Panc1 (cell line): ENCODE data around the gene IGFALS. TPM values are rescaled to one million over a fixed set of nuclear protein-coding genes. Genes with fewer than 3 reads are reported as not detected.
A peak's percentile ranks its signal among the peaks of the same experiment; 100 is the strongest.

ENCODE experiments used
- ATAC-seq: fragments of 200-7000 bp; cut with Tn5 transposase; 2 replicates; pipeline ENCODE4 v1.9.1; 2020; ENCODE audit warnings: mild to moderate bottlenecking, moderate library complexity
- BruUV-seq: library from RNA; stranded (reverse); fragments of 400-500 nt; replicated peaks from 2 replicates; lab custom pipeline; 2021; lab: Mats Ljungman, UMichigan
- CTCF ChIA-PET: fragments of 300-600 bp; sonication (Branson Sonifier 250); formaldehyde crosslinking; loops from one replicate; lab custom pipeline; 2022; ENCODE audit warnings: antibody characterized with exemption; lab: Charles Lee
- POLR2A ChIA-PET: fragments of 300-600 bp; sonication (Branson Sonifier 250); formaldehyde crosslinking; loops from one replicate; lab custom pipeline; 2022; ENCODE audit warnings: antibody characterized with exemption; lab: Charles Lee
- DNase-seq: peaks from one replicate; pipeline ENCODE4 v3.0.0-alpha.2; 2010; ENCODE audit warnings: low read depth, low spot score
- H3K27ac ChIP-seq: 2 replicates; pipeline ENCODE4 v1.5.1; 2011; ENCODE audit warnings: mild to moderate bottlenecking, low read length, inconsistent platforms
- H3K27me3 ChIP-seq: fragments of 200-500 bp; sonication (Bioruptor generic); 2 replicates; pipeline ENCODE4 v1.6.0; 2014; ENCODE audit warnings: low read length, inconsistent platforms; ENCODE audit not compliant: control insufficient read depth, insufficient read depth
- H3K36me3 ChIP-seq: fragments of 200-500 bp; sonication (Bioruptor generic); 2 replicates; pipeline ENCODE4 v1.5.1; 2014; ENCODE audit warnings: inconsistent platforms, mild to moderate bottlenecking, low read length, moderate library complexity; ENCODE audit not compliant: control insufficient read depth, insufficient read depth
- H3K4me1 ChIP-seq: 2 replicates; pipeline ENCODE4 v1.5.1; 2011; ENCODE audit warnings: inconsistent platforms, mild to moderate bottlenecking, low read length, moderate library complexity; ENCODE audit not compliant: control insufficient read depth, insufficient read depth
- H3K4me3 ChIP-seq, 2 experiments: 2 replicates each; pipeline ENCODE4 v1.5.1; 2011 to 2012; ENCODE audit warnings: low read depth in 2 of 2, low read length in 2 of 2, mild to moderate bottlenecking in 2 of 2, inconsistent platforms in 1 of 2, moderate library complexity in 1 of 2
- H3K9me3 ChIP-seq: fragments of 200-500 bp; sonication (Bioruptor generic); 2 replicates; pipeline ENCODE4 v1.5.1; 2014; ENCODE audit warnings: low read depth, mild to moderate bottlenecking, inconsistent platforms, low read length, moderate library complexity; ENCODE audit not compliant: control insufficient read depth, insufficient read depth
- CTCF ChIP-seq: fragments of 450-650 bp; IDR thresholded peaks from 2 replicates; pipeline ENCODE4 v1.5.1; 2017; ENCODE audit warnings: mild to moderate bottlenecking
- POLR2AphosphoS5 ChIP-seq: IDR thresholded peaks from 2 replicates; pipeline ENCODE4 v1.6.1; 2012; ENCODE audit warnings: mild to moderate bottlenecking, low read depth, low read length, moderate library complexity
- REST ChIP-seq, 2 experiments: IDR thresholded peaks; 2 replicates each; pipeline ENCODE4 v1.6.1; 2011 to 2012; ENCODE audit warnings: low read depth in 2 of 2, control low read depth in 1 of 2, low read length in 1 of 2, mild to moderate bottlenecking in 1 of 2, moderate library complexity in 1 of 2; ENCODE audit not compliant: insufficient read depth in 1 of 2
- SIN3A ChIP-seq: IDR thresholded peaks from 2 replicates; pipeline ENCODE4 v1.6.1; 2012; ENCODE audit warnings: low read depth, mild to moderate bottlenecking, low read length, moderate library complexity, borderline replicate concordance; ENCODE audit not compliant: insufficient read depth
- TCF7L2 ChIP-seq: IDR thresholded peaks from 2 replicates; pipeline ENCODE4 v1.6.1; 2011; ENCODE audit warnings: mild to moderate bottlenecking, low read depth, low read length, inconsistent platforms
- in situ Hi-C: cut with HindIII; loops from 2 replicates; pipeline ENCODE4 v1.10.0; 2016; ENCODE audit warnings: low sequenced_read_pairs, low pct_unique_long_range_greater_than_20kb
- intact Hi-C: fragments of 100-400 bp; cut with micrococcal nuclease; formaldehyde crosslinking; loops from one replicate; pipeline ENCODE4 v1.10.0; 2022; ENCODE audit not compliant: unreplicated experiment
- total RNA-seq: library from RNA; stranded (reverse); gene quantifications from one replicate; pipeline ENCODE4 v1.2.1, GENCODE V29; 2021; ENCODE audit not compliant: unreplicated experiment

Gene IGFALS
- total RNA-seq, 1 experiment from 2014 or later = 0.10 TPM

- peak; percentile 73 for ATAC-seq
- POLR2A ChIA-PET = no interaction called here
Observed at GRCh38 chr16:1809281-1809801, 15.8 kb upstream of the IGFALS start.

GRCh38 chr16:1808691-1809090 is 15.2 kb upstream of the IGFALS start:
- Histone ChIP-seq H3K36me3 (no peaks in the 10 kb centered on the region), H3K9me3 (no peaks in the 10 kb centered on the region), H3K4me3 (no peak overlapping the region), H3K4me1 (peaks cover 5% of the 10 kb centered on the region; the same call in 1 of the 2 replicates), H3K27me3 (no peaks in the 10 kb centered on the region), H3K27ac (no peak overlapping the region)
- ChIA-PET CTCF (no interaction called here), POLR2A (no interaction called here)
- in situ Hi-C loops = no loop called here
- intact Hi-C loops = no loop called here
- DNase-seq = no peak
- no peak for ATAC-seq
- BruUV-seq = no TSS peak
- no peak for TF ChIP-seq REST (IDR thresholded peaks at IDR 0.05; ENCODE audit: insufficient read depth in 1 of 2, low read depth in 2 of 2, low read length in 1 of 2)

More at GRCh38 chr16:1809281-1809801, 15.8 kb upstream of the IGFALS start:
- DNase-seq = no peak
- no peaks in the 10 kb centered on the region for H3K9me3 ChIP-seq
- in situ Hi-C loops = no loop called here
- CTCF ChIA-PET = no interaction called here
- H3K4me1 ChIP-seq = peaks cover 5% of the 10 kb centered on the region; the same call in 1 of the 2 replicates
- no TSS peak for BruUV-seq
- no peak overlapping the region for H3K4me3 ChIP-seq
- intact Hi-C loops = no loop called here
- no peaks in the 10 kb centered on the region for H3K27me3 ChIP-seq
- no peak for TF ChIP-seq TCF7L2
- no peak for TF ChIP-seq SIN3A
- no peak for TF ChIP-seq REST (IDR thresholded peaks at IDR 0.05; ENCODE audit: insufficient read depth in 1 of 2, low read depth in 2 of 2, low read length in 1 of 2)
- TF ChIP-seq CTCF = no peak
- TF ChIP-seq POLR2AphosphoS5 = no peak
- no peak overlapping the region for H3K27ac ChIP-seq
- H3K36me3 ChIP-seq = no peaks in the 10 kb centered on the region
